ENCODE data around the gene PCCA.

Gene PCCA

DNA sequence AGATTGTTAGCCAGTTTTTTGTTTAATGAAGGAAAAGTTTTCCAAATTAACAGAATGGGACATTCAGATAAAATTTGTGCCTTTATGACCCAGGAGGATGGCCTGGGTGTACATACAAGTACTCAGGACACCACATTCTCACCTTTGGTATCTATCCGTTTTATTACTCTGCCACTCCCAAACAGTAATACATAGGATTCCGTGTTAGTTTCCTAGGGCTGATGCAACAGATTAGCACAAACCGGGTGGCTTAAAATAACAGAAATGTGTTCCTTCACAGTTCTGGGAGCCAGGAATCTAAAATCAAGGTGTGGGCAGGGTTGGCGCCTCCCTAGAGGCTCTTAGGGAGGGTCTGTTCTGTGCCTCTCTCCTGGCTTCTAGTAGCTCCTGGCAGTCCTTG, 369.8 kb downstream of the PCCA start:
- H3K4me1 Mint-ChIP-seq, result peaks cover 13% of the 10 kb centered on the region
- ATAC-seq, result no peak
- no peaks in the 10 kb centered on the region for H3K36me3 Mint-ChIP-seq

GRCh38 chr13:100459747-100460146, 370.9 kb downstream of the PCCA start:
- no peak for ATAC-seq
- DNase-seq (ENCODE audit: low spot score in 2 of 2), result no peak
- peaks cover 2% of the 10 kb centered on the region for H3K9me3 Mint-ChIP-seq
- H3K4me1 Mint-ChIP-seq, result peaks cover 12% of the 10 kb centered on the region
- H3K27ac Mint-ChIP-seq, result no peak overlapping the region
- H3K4me3 Mint-ChIP-seq, result no peak overlapping the region
- H3K36me3 Mint-ChIP-seq, result no peaks in the 10 kb centered on the region

More for the DNA sequence above, 369.8 kb downstream of the PCCA start:
- H3K27ac Mint-ChIP-seq, result no peak overlapping the region
- H3K4me3 Mint-ChIP-seq, result no peak overlapping the region
- no peak for DNase-seq (ENCODE audit: low spot score in 2 of 2)
- H3K9me3 Mint-ChIP-seq, result peaks cover 2% of the 10 kb centered on the region

DNA sequence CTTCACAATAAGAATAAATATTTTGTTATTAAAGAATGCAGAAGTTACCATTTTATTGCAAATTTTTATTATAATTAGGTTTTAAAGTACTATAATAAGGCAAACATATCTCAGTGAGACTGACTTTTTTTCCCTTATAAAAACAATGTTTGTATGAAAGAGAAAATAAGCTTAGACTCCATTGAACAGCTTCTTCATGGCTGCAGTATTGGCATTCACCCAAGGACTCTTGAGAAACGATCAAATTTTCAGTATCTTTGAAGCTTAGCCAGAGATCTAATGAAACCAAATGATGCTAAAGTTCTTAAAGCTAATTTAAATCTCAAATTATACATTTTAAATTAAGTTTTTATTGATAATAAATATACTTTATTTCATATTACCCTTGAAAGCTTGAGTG, 371.4 kb downstream of the PCCA start:
- Mint-ChIP-seq H3K4me3 (no peak overlapping the region), H3K36me3 (no peaks in the 10 kb centered on the region), H3K4me1 (peaks cover 7% of the 10 kb centered on the region), H3K9me3 (peaks cover 2% of the 10 kb centered on the region), H3K27ac (no peak overlapping the region)
- no peak for ATAC-seq
- no peak for DNase-seq (ENCODE audit: low spot score in 2 of 2)

- no peak overlapping the region for H3K27ac Mint-ChIP-seq
- H3K4me3 Mint-ChIP-seq, result no peak overlapping the region
- DNase-seq (ENCODE audit: low spot score in 2 of 2), result no peak
- peaks cover 2% of the 10 kb centered on the region for H3K9me3 Mint-ChIP-seq
- no peak for ATAC-seq
- peaks cover 7% of the 10 kb centered on the region for H3K4me1 Mint-ChIP-seq
- H3K36me3 Mint-ChIP-seq, result no peaks in the 10 kb centered on the region
These were observed 371.9 kb downstream of the PCCA start for GRCh38 chr13:100460791-100461190.

- no peak for ATAC-seq
- Mint-ChIP-seq H3K4me3 (no peak overlapping the region), H3K36me3 (no peaks in the 10 kb centered on the region), H3K4me1 (peaks cover 7% of the 10 kb centered on the region), H3K9me3 (no peaks in the 10 kb centered on the region), H3K27ac (no peak overlapping the region)
- DNase-seq (ENCODE audit: low spot score in 2 of 2), result no peak
These were observed 372.6 kb downstream of the PCCA start for GRCh38 chr13:100461309-100462030.

- ATAC-seq, result no peak
- H3K9me3 Mint-ChIP-seq, result no peaks in the 10 kb centered on the region
- no peaks in the 10 kb centered on the region for H3K36me3 Mint-ChIP-seq
- H3K4me1 Mint-ChIP-seq, result peaks cover 7% of the 10 kb centered on the region
- no peak for DNase-seq (ENCODE audit: low spot score in 2 of 2)
- no peak overlapping the region for H3K27ac Mint-ChIP-seq
- no peak overlapping the region for H3K4me3 Mint-ChIP-seq
These were observed 375.1 kb downstream of the PCCA start for GRCh38 chr13:100464006-100464405.

GRCh38 chr13:100465558-100465957, 376.7 kb downstream of the PCCA start:
- H3K4me3 Mint-ChIP-seq, result no peak overlapping the region
- H3K36me3 Mint-ChIP-seq, result no peaks in the 10 kb centered on the region
- H3K9me3 Mint-ChIP-seq, result no peaks in the 10 kb centered on the region
- H3K27ac Mint-ChIP-seq, result no peak overlapping the region
- H3K4me1 Mint-ChIP-seq, result peaks cover 13% of the 10 kb centered on the region
- DNase-seq (ENCODE audit: low spot score in 2 of 2) (no peak), ATAC-seq (no peak)

- H3K36me3 Mint-ChIP-seq, result no peaks in the 10 kb centered on the region
- no peak overlapping the region for H3K4me3 Mint-ChIP-seq
- DNase-seq (ENCODE audit: low spot score in 2 of 2), result no peak
- ATAC-seq, result peak; percentile 57
- no peak overlapping the region for H3K27ac Mint-ChIP-seq
- peaks cover 19% of the 10 kb centered on the region for H3K4me1 Mint-ChIP-seq
- no peaks in the 10 kb centered on the region for H3K9me3 Mint-ChIP-seq
These were observed 382.1 kb downstream of the PCCA start for GRCh38 chr13:100470866-100471505.

DNA sequence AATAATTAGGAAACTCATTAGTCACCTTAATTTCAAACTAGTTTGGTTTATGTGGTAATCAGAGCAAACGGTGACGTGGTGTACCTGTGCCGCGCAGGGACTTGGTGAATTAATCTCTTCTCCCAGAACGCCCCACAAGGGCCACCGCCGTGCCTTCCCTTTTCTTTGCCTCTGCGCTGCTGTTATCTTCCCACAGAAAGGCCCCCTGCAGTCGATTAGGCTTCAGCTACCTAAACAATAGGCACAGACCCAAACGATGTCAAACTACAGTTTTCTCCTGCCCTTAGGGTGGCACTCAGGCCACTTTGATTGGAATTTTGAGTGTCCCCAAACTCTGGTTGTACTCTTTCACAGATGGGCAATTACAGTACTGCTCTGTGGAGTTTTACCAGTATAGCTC, 384.2 kb downstream of the PCCA start:
- ATAC-seq (no peak), DNase-seq (ENCODE audit: low spot score in 2 of 2) (no peak)
- Mint-ChIP-seq H3K4me3 (no peak overlapping the region), H3K4me1 (peaks cover 19% of the 10 kb centered on the region), H3K36me3 (no peaks in the 10 kb centered on the region), H3K27ac (no peak overlapping the region), H3K9me3 (no peaks in the 10 kb centered on the region)

DNA sequence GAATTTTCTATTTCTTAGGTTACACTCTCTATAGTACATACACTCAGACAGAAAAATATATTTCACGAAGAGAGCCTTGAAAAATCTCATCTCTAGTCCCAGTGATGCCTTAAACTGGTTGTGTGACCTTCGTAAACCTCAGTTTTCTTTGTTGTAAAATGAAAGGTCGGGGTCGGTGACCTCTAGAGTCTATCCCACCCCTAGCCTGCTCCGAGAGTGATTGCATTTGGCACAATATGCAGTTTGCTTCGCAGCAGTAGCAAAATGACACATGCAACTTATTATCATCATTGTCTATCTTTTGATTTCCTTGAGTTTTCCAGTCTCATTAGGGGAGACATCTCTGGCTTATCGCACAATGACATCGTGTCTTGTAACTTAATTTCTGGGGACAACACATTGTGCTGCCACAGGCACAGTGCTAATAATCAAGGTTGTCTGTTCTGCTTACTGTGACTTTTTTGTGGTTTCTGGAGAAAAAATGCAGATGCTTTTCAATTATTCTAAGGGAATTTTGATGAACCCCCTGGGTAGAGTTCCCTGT, 384.7 kb downstream of the PCCA start:
- Mint-ChIP-seq H3K4me1 (peaks cover 19% of the 10 kb centered on the region), H3K9me3 (no peaks in the 10 kb centered on the region), H3K36me3 (no peaks in the 10 kb centered on the region), H3K4me3 (no peak overlapping the region), H3K27ac (no peak overlapping the region)
- no peak for DNase-seq (ENCODE audit: low spot score in 2 of 2)
- no peak for ATAC-seq

DNA sequence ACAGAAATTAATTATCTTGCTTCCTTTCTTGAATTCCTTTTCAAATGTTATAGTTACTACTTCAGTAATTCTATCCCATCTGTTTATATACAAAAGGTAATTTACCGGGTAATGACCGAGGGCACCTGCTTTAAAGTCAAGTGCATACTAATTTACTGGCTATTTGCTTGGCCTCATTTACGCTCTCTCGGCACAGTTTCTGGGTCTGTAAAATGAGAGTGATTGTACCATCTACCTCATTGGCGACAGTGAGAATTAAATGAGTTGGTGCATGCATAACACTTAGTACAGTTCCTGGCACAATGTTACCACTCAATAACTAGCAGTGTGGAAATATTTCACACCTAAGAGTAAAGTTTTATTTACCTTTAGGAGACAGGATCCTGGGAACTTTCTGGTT, 388.1 kb downstream of the PCCA start:
- no peak for ATAC-seq
- Mint-ChIP-seq H3K4me1 (peaks cover 2% of the 10 kb centered on the region), H3K9me3 (no peaks in the 10 kb centered on the region), H3K36me3 (no peaks in the 10 kb centered on the region), H3K4me3 (no peak overlapping the region), H3K27ac (no peak overlapping the region)
- no peak for DNase-seq (ENCODE audit: low spot score in 2 of 2)

DNA sequence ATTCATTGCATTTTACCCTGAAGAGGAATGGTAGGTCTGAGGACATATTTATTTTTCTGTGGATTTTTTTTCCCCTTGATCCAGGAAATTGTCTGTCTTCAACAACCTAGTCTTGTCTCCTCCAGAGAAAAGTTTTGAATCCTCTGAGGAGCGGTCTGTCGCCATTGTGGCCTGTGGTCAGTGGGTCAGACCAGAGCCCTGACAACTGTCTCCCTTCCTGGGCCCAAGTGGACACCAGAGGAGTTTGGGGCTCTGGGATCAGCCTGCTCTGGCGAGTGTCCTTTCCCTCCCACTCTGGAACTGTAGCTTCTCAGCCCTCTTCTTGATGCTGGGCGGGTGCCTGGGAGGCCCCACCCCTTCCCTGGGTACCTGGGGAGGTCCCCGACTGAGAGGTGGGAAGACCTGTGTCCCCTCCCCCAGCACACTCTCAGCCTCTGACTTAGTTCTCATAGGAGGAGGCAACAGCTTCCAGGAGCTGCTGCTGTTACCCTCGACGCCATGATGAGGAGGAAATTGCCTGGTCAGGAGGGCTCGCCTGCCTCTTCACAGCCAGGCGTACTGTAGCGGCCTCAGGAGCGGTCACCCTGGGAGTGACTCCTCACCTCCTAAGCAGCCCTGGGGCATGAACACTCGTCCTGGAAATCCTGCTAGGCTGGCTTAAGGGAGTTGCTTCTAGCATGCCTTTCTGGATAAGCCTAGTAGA, 389.4 kb downstream of the PCCA start:
- Mint-ChIP-seq H3K9me3 (no peaks in the 10 kb centered on the region), H3K36me3 (no peaks in the 10 kb centered on the region), H3K27ac (no peak overlapping the region), H3K4me3 (no peak overlapping the region), H3K4me1 (peaks cover 10% of the 10 kb centered on the region)
- DNase-seq (ENCODE audit: low spot score in 2 of 2), result no peak
- ATAC-seq, result no peak

DNA sequence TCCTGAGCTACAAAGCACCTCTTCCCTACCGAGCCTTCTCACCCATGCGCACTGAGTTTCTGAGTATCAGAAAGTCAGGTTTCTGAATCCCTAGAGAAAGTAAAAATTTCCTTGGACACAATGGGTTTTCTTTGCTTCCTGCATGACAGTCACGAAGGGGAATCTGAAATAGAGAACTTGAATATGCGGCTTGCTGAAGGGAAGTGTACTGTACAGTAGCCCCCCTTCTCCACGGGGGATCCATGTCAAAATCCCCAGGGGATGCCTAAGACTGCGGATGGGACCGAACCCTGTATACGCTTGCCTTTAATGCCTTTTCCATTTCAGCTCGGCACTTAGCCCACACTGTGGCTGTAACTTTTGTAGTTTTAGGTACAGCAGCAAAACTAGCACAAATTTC, 391.8 kb downstream of the PCCA start:
- DNase-seq (ENCODE audit: low spot score in 2 of 2) (no peak), ATAC-seq (no peak)
- H3K4me3 Mint-ChIP-seq, result no peak overlapping the region
- H3K9me3 Mint-ChIP-seq, result no peaks in the 10 kb centered on the region
- no peak overlapping the region for H3K27ac Mint-ChIP-seq
- no peaks in the 10 kb centered on the region for H3K36me3 Mint-ChIP-seq
- peaks cover 34% of the 10 kb centered on the region for H3K4me1 Mint-ChIP-seq

DNA sequence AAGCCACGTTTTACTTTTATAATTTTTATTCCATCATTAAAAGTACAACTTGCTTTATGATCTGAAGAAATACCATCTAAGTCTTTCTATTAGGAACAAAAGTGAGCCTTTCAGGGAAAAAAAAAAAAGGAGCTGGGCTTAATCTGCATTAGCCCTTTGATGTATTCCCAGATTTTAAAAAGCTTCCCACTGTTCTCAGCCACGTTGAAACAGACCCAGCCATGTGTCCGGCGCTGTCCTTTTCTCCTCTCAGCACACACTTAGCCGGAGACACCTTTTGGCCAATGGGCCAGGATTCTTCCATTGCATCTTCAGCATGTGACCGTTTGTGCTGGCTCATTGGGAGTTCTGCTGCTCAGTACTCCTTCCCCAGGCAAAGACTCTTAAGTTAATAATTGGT, 394.2 kb downstream of the PCCA start:
- Mint-ChIP-seq H3K9me3 (no peaks in the 10 kb centered on the region), H3K27ac (no peak overlapping the region), H3K36me3 (no peaks in the 10 kb centered on the region), H3K4me1 (peaks cover 39% of the 10 kb centered on the region), H3K4me3 (no peak overlapping the region)
- ATAC-seq (no peak), DNase-seq (ENCODE audit: low spot score in 2 of 2) (no peak)

DNA sequence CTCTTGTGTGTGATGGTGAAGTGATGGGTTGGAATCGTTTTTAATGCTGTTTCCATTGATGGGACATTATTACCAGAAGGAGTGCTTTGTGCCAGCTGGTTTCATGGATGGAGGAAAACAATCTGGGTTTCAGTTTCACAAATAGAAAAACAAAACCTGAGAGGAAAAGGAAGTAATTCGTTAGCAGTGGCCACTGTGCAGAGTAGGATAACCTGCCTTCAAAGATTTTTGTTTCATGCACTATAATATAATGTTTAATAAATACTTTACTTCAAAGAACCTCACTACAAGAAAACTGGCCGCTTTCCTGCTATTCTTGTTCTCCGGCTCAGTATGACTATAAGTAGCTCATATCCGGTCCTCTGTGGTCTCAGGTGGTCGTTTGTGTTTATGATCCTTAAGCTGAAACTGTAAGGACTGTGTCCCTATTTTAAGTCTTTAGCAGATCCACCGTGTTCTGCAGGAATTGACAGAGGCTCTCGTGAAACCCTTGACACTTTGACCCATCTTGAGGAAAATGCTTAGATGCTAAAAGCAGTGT, 395.0 kb downstream of the PCCA start:
- H3K36me3 Mint-ChIP-seq, result no peaks in the 10 kb centered on the region
- H3K27ac Mint-ChIP-seq, result no peak overlapping the region
- H3K9me3 Mint-ChIP-seq, result no peaks in the 10 kb centered on the region
- H3K4me3 Mint-ChIP-seq, result peak overlapping the region; percentile 30
- peaks cover 39% of the 10 kb centered on the region for H3K4me1 Mint-ChIP-seq
- ATAC-seq (peak; percentile 50), DNase-seq (ENCODE audit: low spot score in 2 of 2) (no peak)

Data from stimulated activated effector memory CD8-positive, alpha-beta T cell treated with anti-CD3 and anti-CD28 coated beads, Interleukin-12 subunit alpha, Interleukin-12 subunit beta, amount 100 ng/mL, for 72 hours (primary cell).